Progenitor cell of endocrine pancreas (in vitro differentiated cells): ENCODE results near the gene TRPM1. TPM values are rescaled to one million over a fixed set of nuclear protein-coding genes. Genes with fewer than 3 reads are reported as not detected.
A peak's percentile ranks its signal among the peaks of the same experiment; 100 is the strongest.

Experiments
- DNase-seq: peaks from one replicate; pipeline ENCODE4 v3.0.0; 2021; ENCODE audit warnings: low spot score; ENCODE audit not compliant: unreplicated experiment
- H3K27ac Mint-ChIP-seq: 2 replicates; pipeline ENCODE4 v1.8.0; 2021; ENCODE audit warnings: mild to moderate bottlenecking, moderate library complexity, mixed read lengths
- H3K27me3 Mint-ChIP-seq: 2 replicates; pipeline ENCODE4 v1.8.0; 2021; ENCODE audit warnings: mixed read lengths
- H3K36me3 Mint-ChIP-seq: 2 replicates; pipeline ENCODE4 v1.8.0; 2022; ENCODE audit warnings: mixed read lengths; ENCODE audit not compliant: insufficient read depth
- H3K4me1 Mint-ChIP-seq: 2 replicates; pipeline ENCODE4 v1.8.0; 2021; ENCODE audit warnings: low read depth, mixed read lengths
- H3K4me3 Mint-ChIP-seq: 2 replicates; pipeline ENCODE4 v1.8.0; 2021; ENCODE audit warnings: low read depth, mild to moderate bottlenecking, moderate library complexity, mixed read lengths
- H3K9me3 Mint-ChIP-seq: 2 replicates; pipeline ENCODE4 v1.8.0; 2021; ENCODE audit warnings: low read depth, mixed read lengths
- CTCF ChIP-seq: fragments of 200-600 bp; sonication (generic); IDR thresholded peaks from one replicate; pipeline ENCODE4 v1.5.0; 2021; ENCODE audit warnings: antibody characterized with exemption, mild to moderate bottlenecking; ENCODE audit not compliant: unreplicated experiment
- total RNA-seq: library from RNA; stranded (reverse); gene quantifications from 2 replicates; pipeline ENCODE4 v1.2.1, GENCODE V29; 2021

TRPM1 gene
- total RNA-seq, 1 donor from 2014 or later = not detected

- Mint-ChIP-seq H3K27me3 (peaks cover 26% of the 10 kb centered on the region), H3K4me3 (no peak overlapping the region), H3K9me3 (no peaks in the 10 kb centered on the region), H3K4me1 (peaks cover 9% of the 10 kb centered on the region), H3K36me3 (no peaks in the 10 kb centered on the region), H3K27ac (no peak overlapping the region)
- DNase-seq = no peak
- TF ChIP-seq CTCF = no peak
Measured at GRCh38 chr15:31081588-31082250, 19.8 kb downstream of the TRPM1 start.

GRCh38 chr15:31081056-31081455 is 20.5 kb downstream of the TRPM1 start:
- Mint-ChIP-seq H3K4me3 (no peak overlapping the region), H3K4me1 (peaks cover 9% of the 10 kb centered on the region), H3K36me3 (no peaks in the 10 kb centered on the region), H3K27me3 (peaks cover 26% of the 10 kb centered on the region), H3K27ac (no peak overlapping the region), H3K9me3 (no peaks in the 10 kb centered on the region)
- TF ChIP-seq CTCF = no peak
- DNase-seq = no peak

- no peak overlapping the region for H3K27ac Mint-ChIP-seq
- no peaks in the 10 kb centered on the region for H3K9me3 Mint-ChIP-seq
- no peak overlapping the region for H3K4me3 Mint-ChIP-seq
- peaks cover 9% of the 10 kb centered on the region for H3K4me1 Mint-ChIP-seq
- no peaks in the 10 kb centered on the region for H3K36me3 Mint-ChIP-seq
- TF ChIP-seq CTCF = no peak
- peak; percentile 34 for DNase-seq
- peaks cover 26% of the 10 kb centered on the region for H3K27me3 Mint-ChIP-seq
Measured at GRCh38 chr15:31080591-31081014, 20.9 kb downstream of the TRPM1 start.

- DNase-seq = no peak
- H3K9me3 Mint-ChIP-seq = peaks cover 3% of the 10 kb centered on the region
- TF ChIP-seq CTCF = no peak
- peaks cover 26% of the 10 kb centered on the region for H3K27me3 Mint-ChIP-seq
- peaks cover 9% of the 10 kb centered on the region for H3K4me1 Mint-ChIP-seq
- no peak overlapping the region for H3K27ac Mint-ChIP-seq
- no peak overlapping the region for H3K4me3 Mint-ChIP-seq
- no peaks in the 10 kb centered on the region for H3K36me3 Mint-ChIP-seq
Measured at GRCh38 chr15:31079519-31079918, 22.0 kb downstream of the TRPM1 start.

GRCh38 chr15:31078471-31078870 is 23.1 kb downstream of the TRPM1 start:
- H3K36me3 Mint-ChIP-seq = no peaks in the 10 kb centered on the region
- H3K27ac Mint-ChIP-seq = no peak overlapping the region
- TF ChIP-seq CTCF = no peak
- H3K4me1 Mint-ChIP-seq = peaks cover 9% of the 10 kb centered on the region
- no peak overlapping the region for H3K4me3 Mint-ChIP-seq
- H3K27me3 Mint-ChIP-seq = peaks cover 26% of the 10 kb centered on the region
- H3K9me3 Mint-ChIP-seq = peaks cover 8% of the 10 kb centered on the region
- no peak for DNase-seq
